HepG2 (cell line): ENCODE results near the gene AGR2.

Source experiments
- CBX2 ChIP-seq, 2 experiments: fragments of 200-600 bp in 1 of 2; sonication (generic); formaldehyde crosslinking in 1 of 2; IDR thresholded peaks; 2 replicates each; pipeline versions ENCODE4 v1.7.0 to v1.8.1; 2018 to 2022; ENCODE audit warnings: low read depth in 2 of 2, low read length in 1 of 2, mild to moderate bottlenecking in 1 of 2, missing genetic modification reagents in 1 of 2
- MEIS1 ChIP-seq: sonication (generic); formaldehyde crosslinking; IDR thresholded peaks from 2 replicates; pipeline ENCODE4 v1.9.0; 2021; ENCODE audit warnings: mild to moderate bottlenecking, missing genetic modification reagents, moderate library complexity, borderline replicate concordance
- SRSF1 ChIP-seq: fragments of 200-400 bp; formaldehyde crosslinking; optimal IDR thresholded peaks from 2 replicates; pipeline ENCODE3; 2017; ENCODE audit warnings: mild to moderate bottlenecking, low read depth, low read length, moderate library complexity
- ZNF274 ChIP-seq: sonication (generic); formaldehyde crosslinking; IDR thresholded peaks from 2 replicates; pipeline ENCODE4 v1.5.1; 2020; ENCODE audit warnings: mild to moderate bottlenecking, missing genetic modification reagents
- ZNF83 ChIP-seq: sonication (generic); formaldehyde crosslinking; IDR thresholded peaks from 2 replicates; pipeline ENCODE4 v1.4.0; 2020; ENCODE audit warnings: missing genetic modification reagents, mild to moderate bottlenecking, borderline replicate concordance

DNA sequence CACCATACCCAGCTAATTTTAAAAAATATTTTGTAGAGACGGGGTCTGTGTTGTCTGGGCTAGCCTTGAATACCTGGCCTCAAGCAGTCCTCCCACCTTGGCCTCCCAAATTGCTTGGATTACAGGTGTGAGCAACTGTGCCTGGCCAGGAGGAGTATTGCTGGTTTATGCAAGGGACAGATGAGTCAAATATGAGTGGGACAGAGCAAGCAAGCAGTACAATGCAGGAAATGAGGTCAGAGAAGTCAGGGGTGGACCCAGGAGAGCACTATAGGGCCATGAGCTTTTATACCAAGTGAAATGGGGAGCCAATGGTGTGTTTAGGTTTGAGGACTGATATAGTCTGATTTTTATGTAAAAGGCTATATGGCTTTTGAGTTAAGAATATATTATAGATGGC is 45.0 kb downstream of the AGR2 start:
- TF ChIP-seq ZNF274 (CRISPR knock-in tag) (no peak), MEIS1 (no peak), CBX2 (IDR thresholded peaks at IDR 0.05; ENCODE audit: low read depth, low read length) (no peak), CBX2 (CRISPR knock-in tag; IDR thresholded peaks at IDR 0.05; ENCODE audit: low read depth) (no peak), SRSF1 (no peak), ZNF83 (CRISPR knock-in tag) (no peak)
